Activated CD4-positive, alpha-beta memory T cell treated with anti-CD3 and anti-CD28 coated beads, Interleukin-2, amount 10 ng/mL, durations not matched to agents 7 days and 5 days (primary cell): Measurements from ENCODE around the gene MAP3K19. TPM values are rescaled to one million over a fixed set of nuclear protein-coding genes. Genes with fewer than 3 reads are reported as not detected.
"Not testable (repeated sequence)": the region's sequence is repeated elsewhere in the genome, so short reads cannot be mapped to it uniquely, and the experiment has no call there.

ENCODE experiments used
- CTCF ChIA-PET: fragments of 350-600 bp; sonication (Branson Sonifier 250); formaldehyde crosslinking; loops from one replicate; lab custom pipeline; 2021; ENCODE audit warnings: antibody characterized with exemption, inconsistent platforms; lab: Charles Lee
- POLR2A ChIA-PET: fragments of 350-600 bp; sonication (Branson Sonifier 250); formaldehyde crosslinking; loops from one replicate; lab custom pipeline; 2021; ENCODE audit warnings: antibody characterized with exemption; lab: Charles Lee
- DNase-seq: peaks from one replicate; pipeline ENCODE4 v3.0.0-alpha.2; 2020
- H3K27ac Mint-ChIP-seq: one replicate; pipeline ENCODE4 v1.8.0; 2021; ENCODE audit warnings: mild to moderate bottlenecking, mixed read lengths
- H3K27me3 Mint-ChIP-seq: one replicate; pipeline ENCODE4 v1.8.0; 2021; ENCODE audit warnings: mixed read lengths
- H3K36me3 Mint-ChIP-seq: one replicate; pipeline ENCODE4 v1.8.0; 2021; ENCODE audit warnings: low read depth, mixed read lengths
- H3K4me1 Mint-ChIP-seq: one replicate; pipeline ENCODE4 v1.8.0; 2021; ENCODE audit warnings: mixed read lengths
- H3K4me3 Mint-ChIP-seq: one replicate; pipeline ENCODE4 v1.8.0; 2021; ENCODE audit warnings: mild to moderate bottlenecking, mixed read lengths
- H3K9me3 Mint-ChIP-seq: one replicate; pipeline ENCODE4 v1.8.0; 2021; ENCODE audit warnings: mixed read lengths
- total RNA-seq, 2 experiments: library from RNA; stranded (reverse); gene quantifications; one replicate each; pipeline ENCODE4 v1.2.3, GENCODE V29; 2021

The MAP3K19 gene
- total RNA-seq, 2 experiments from 2014 or later, result not detected

GRCh38 chr2:135043345-135043744 is 3.9 kb downstream of the MAP3K19 start:
- H3K27me3 Mint-ChIP-seq, result peaks cover 13% of the 10 kb centered on the region
- H3K36me3 Mint-ChIP-seq, result no peaks in the 10 kb centered on the region
- POLR2A ChIA-PET, result no interaction called here
- H3K4me1 Mint-ChIP-seq, result no peaks in the 10 kb centered on the region
- H3K9me3 Mint-ChIP-seq, result no peaks in the 10 kb centered on the region
- CTCF ChIA-PET, result interaction anchor here (0.8 to 1.5 kb wide), 5 partner anchors 9 to 55 kb away, joined by 3 to 6 read pairs (median 3); partner anchors contain the start of gene RAB3GAP1
- DNase-seq, result peak; percentile 36
- H3K4me3 Mint-ChIP-seq, result no peak overlapping the region
- H3K27ac Mint-ChIP-seq, result no peak overlapping the region

- Mint-ChIP-seq H3K9me3 (no peaks in the 10 kb centered on the region), H3K36me3 (no peaks in the 10 kb centered on the region), H3K27ac (no peak overlapping the region), H3K4me1 (no peaks in the 10 kb centered on the region), H3K27me3 (no peaks in the 10 kb centered on the region), H3K4me3 (no peak overlapping the region)
- CTCF ChIA-PET, result no interaction called here
- POLR2A ChIA-PET, result no interaction called here
- DNase-seq, result no peak
These were observed 9.4 kb downstream of the MAP3K19 start for GRCh38 chr2:135037831-135038230.

- H3K27ac Mint-ChIP-seq, H3K27me3 Mint-ChIP-seq, H3K4me1 Mint-ChIP-seq, H3K36me3 Mint-ChIP-seq, POLR2A ChIA-PET, H3K9me3 Mint-ChIP-seq, DNase-seq, H3K4me3 Mint-ChIP-seq, CTCF ChIA-PET: not testable (repeated sequence)
These were observed 14.0 kb downstream of the MAP3K19 start for GRCh38 chr2:135033216-135033615.

- no peaks in the 10 kb centered on the region for H3K4me1 Mint-ChIP-seq
- H3K27ac Mint-ChIP-seq, result no peak overlapping the region
- no peaks in the 10 kb centered on the region for H3K27me3 Mint-ChIP-seq
- CTCF ChIA-PET, result no interaction called here
- no peak overlapping the region for H3K4me3 Mint-ChIP-seq
- POLR2A ChIA-PET, result no interaction called here
- H3K9me3 Mint-ChIP-seq, result no peaks in the 10 kb centered on the region
- no peak for DNase-seq
- H3K36me3 Mint-ChIP-seq, result no peaks in the 10 kb centered on the region
These were observed 16.4 kb downstream of the MAP3K19 start for GRCh38 chr2:135030826-135031225.

- Mint-ChIP-seq H3K9me3 (no peaks in the 10 kb centered on the region), H3K4me3 (no peak overlapping the region), H3K4me1 (no peaks in the 10 kb centered on the region), H3K27ac (no peak overlapping the region), H3K27me3 (no peaks in the 10 kb centered on the region), H3K36me3 (no peaks in the 10 kb centered on the region)
- ChIA-PET POLR2A (no interaction called here), CTCF (no interaction called here)
- no peak for DNase-seq
These were observed 17.6 kb downstream of the MAP3K19 start for GRCh38 chr2:135029481-135030134.

GRCh38 chr2:135023886-135024485 is 23.3 kb downstream of the MAP3K19 start:
- ChIA-PET CTCF (interaction anchor here (1.2 kb wide), 1 partner anchor 13 kb away, joined by 3 read pairs; no protein-coding TSS in a partner anchor), POLR2A (no interaction called here)
- Mint-ChIP-seq H3K4me1 (peaks cover 12% of the 10 kb centered on the region), H3K27me3 (no peaks in the 10 kb centered on the region), H3K27ac (no peak overlapping the region), H3K4me3 (no peak overlapping the region), H3K36me3 (no peaks in the 10 kb centered on the region), H3K9me3 (peaks cover 5% of the 10 kb centered on the region)
- no peak for DNase-seq

GRCh38 chr2:135022952-135023880 is 24.0 kb downstream of the MAP3K19 start:
- Mint-ChIP-seq H3K4me1 (peaks cover 12% of the 10 kb centered on the region), H3K4me3 (no peak overlapping the region), H3K27ac (no peak overlapping the region), H3K9me3 (peaks cover 5% of the 10 kb centered on the region), H3K27me3 (no peaks in the 10 kb centered on the region), H3K36me3 (no peaks in the 10 kb centered on the region)
- no peak for DNase-seq
- ChIA-PET POLR2A (no interaction called here), CTCF (interaction anchor here (1.2 kb wide), 1 partner anchor 12 kb away, joined by 3 read pairs; no protein-coding TSS in a partner anchor)

GRCh38 chr2:135021618-135022017 is 25.6 kb downstream of the MAP3K19 start:
- no peak for DNase-seq
- ChIA-PET CTCF (no interaction called here), POLR2A (no interaction called here)
- Mint-ChIP-seq H3K36me3 (no peaks in the 10 kb centered on the region), H3K4me1 (peaks cover 12% of the 10 kb centered on the region), H3K4me3 (no peak overlapping the region), H3K9me3 (peaks cover 5% of the 10 kb centered on the region), H3K27me3 (no peaks in the 10 kb centered on the region), H3K27ac (no peak overlapping the region)

- no peak for DNase-seq
- POLR2A ChIA-PET, result no interaction called here
- Mint-ChIP-seq H3K27ac (no peak overlapping the region), H3K4me3 (no peak overlapping the region), H3K9me3 (peaks cover 4% of the 10 kb centered on the region), H3K27me3 (peaks cover under 1% of the 10 kb centered on the region), H3K4me1 (peaks cover 14% of the 10 kb centered on the region), H3K36me3 (no peaks in the 10 kb centered on the region)
- CTCF ChIA-PET, result no interaction called here
These were observed 35.6 kb downstream of the MAP3K19 start for GRCh38 chr2:135011633-135012032.

- no peaks in the 10 kb centered on the region for H3K36me3 Mint-ChIP-seq
- ChIA-PET CTCF (interaction anchor here (0.7 to 2.4 kb wide), 3 partner anchors 14 to 699 kb away, joined by 3 to 13 read pairs (median 5); no protein-coding TSS in a partner anchor), POLR2A (interaction anchor here (0.7 kb wide), 1 partner anchor 41 kb away, joined by 3 read pairs; no protein-coding TSS in a partner anchor)
- no peaks in the 10 kb centered on the region for H3K9me3 Mint-ChIP-seq
- DNase-seq, result no peak
- H3K4me1 Mint-ChIP-seq, result peaks cover 14% of the 10 kb centered on the region
- no peak overlapping the region for H3K27ac Mint-ChIP-seq
- peaks cover 10% of the 10 kb centered on the region for H3K27me3 Mint-ChIP-seq
- no peak overlapping the region for H3K4me3 Mint-ChIP-seq
These were observed 36.9 kb downstream of the MAP3K19 start for GRCh38 chr2:135010200-135010942.

GRCh38 chr2:135009339-135009738 is 37.9 kb downstream of the MAP3K19 start:
- ChIA-PET CTCF (interaction anchor here (2.4 kb wide), 1 partner anchor 700 kb away, joined by 13 read pairs; no protein-coding TSS in a partner anchor), POLR2A (no interaction called here)
- H3K36me3 Mint-ChIP-seq, result no peaks in the 10 kb centered on the region
- no peaks in the 10 kb centered on the region for H3K9me3 Mint-ChIP-seq
- no peak overlapping the region for H3K4me3 Mint-ChIP-seq
- no peak for DNase-seq
- peaks cover 18% of the 10 kb centered on the region for H3K27me3 Mint-ChIP-seq
- peaks cover 15% of the 10 kb centered on the region for H3K4me1 Mint-ChIP-seq
- H3K27ac Mint-ChIP-seq, result no peak overlapping the region

- ChIA-PET CTCF (interaction anchor here (0.8 to 6.2 kb wide), 7 partner anchors 9 to 792 kb away, joined by 3 to 82 read pairs (median 3); no protein-coding TSS in a partner anchor), POLR2A (no interaction called here)
- Mint-ChIP-seq H3K4me3 (no peak overlapping the region), H3K36me3 (no peaks in the 10 kb centered on the region), H3K27me3 (peaks cover 20% of the 10 kb centered on the region), H3K27ac (no peak overlapping the region), H3K9me3 (no peaks in the 10 kb centered on the region), H3K4me1 (peaks cover 16% of the 10 kb centered on the region)
- no peak for DNase-seq
These were observed 41.5 kb downstream of the MAP3K19 start for GRCh38 chr2:135005753-135006152.
